ENCODE measurements around the gene FOXF2.

DNA sequence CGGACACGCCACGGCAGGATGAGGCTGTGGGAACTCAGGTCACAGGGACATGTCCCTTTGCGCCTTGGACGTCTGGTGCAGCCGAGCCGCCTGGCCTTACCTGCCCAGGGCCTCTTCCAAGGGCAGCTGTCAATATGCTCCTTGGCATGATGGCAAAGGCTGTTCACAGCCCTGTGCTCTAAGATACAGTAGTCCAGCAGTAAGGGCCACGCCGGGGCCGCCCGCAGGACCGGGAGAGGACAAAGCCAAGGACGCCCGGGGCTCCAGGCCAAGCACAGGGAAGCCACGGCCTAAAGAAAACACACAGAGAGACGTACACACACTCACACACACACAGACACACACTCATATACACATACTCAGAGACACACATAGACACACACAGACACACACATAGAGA, 13.0 kb downstream of the FOXF2 start:
- TF ChIP-seq, protein P1, sequence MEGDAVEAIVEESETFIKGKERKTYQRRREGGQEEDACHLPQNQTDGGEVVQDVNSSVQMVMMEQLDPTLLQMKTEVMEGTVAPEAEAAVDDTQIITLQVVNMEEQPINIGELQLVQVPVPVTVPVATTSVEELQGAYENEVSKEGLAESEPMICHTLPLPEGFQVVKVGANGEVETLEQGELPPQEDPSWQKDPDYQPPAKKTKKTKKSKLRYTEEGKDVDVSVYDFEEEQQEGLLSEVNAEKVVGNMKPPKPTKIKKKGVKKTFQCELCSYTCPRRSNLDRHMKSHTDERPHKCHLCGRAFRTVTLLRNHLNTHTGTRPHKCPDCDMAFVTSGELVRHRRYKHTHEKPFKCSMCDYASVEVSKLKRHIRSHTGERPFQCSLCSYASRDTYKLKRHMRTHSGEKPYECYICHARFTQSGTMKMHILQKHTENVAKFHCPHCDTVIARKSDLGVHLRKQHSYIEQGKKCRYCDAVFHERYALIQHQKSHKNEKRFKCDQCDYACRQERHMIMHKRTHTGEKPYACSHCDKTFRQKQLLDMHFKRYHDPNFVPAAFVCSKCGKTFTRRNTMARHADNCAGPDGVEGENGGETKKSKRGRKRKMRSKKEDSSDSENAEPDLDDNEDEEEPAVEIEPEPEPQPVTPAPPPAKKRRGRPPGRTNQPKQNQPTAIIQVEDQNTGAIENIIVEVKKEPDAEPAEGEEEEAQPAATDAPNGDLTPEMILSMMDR (conservative IDR thresholded peaks at IDR 0.05 in 1 of 2, IDR thresholded peaks at IDR 0.05 in 1 of 2; ENCODE audit: extremely low read depth in 1 of 2, insufficient read depth in 1 of 2, low read depth in 1 of 2, low read length in 2 of 2) = no peak
- TF ChIP-seq EZH2 (IDR thresholded peaks at IDR 0.05; ENCODE audit: borderline replicate concordance, low read length) = no peak
